ENCODE data around the gene DIP2C.

DNA sequence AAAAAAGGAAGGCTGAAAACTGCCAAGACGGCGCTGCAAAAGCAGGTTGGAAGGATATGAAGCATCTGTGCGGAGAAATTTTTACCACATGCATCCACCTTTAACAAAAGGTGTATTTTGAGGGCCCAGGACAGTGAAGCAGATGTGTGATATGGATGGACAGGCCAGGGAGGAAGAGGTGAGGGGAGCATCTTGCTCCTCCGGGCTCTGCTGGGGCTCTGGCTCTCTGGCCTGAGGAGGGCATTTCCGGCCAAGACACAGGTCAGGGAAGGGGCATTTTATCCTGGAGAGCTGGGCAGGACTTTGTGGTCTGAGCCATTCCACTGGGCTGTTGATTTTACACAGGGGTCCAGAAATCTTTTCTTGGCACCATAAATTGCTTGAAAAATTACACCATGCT lies 379.1 kb downstream of the DIP2C start:
- TF ChIP-seq, protein P1, sequence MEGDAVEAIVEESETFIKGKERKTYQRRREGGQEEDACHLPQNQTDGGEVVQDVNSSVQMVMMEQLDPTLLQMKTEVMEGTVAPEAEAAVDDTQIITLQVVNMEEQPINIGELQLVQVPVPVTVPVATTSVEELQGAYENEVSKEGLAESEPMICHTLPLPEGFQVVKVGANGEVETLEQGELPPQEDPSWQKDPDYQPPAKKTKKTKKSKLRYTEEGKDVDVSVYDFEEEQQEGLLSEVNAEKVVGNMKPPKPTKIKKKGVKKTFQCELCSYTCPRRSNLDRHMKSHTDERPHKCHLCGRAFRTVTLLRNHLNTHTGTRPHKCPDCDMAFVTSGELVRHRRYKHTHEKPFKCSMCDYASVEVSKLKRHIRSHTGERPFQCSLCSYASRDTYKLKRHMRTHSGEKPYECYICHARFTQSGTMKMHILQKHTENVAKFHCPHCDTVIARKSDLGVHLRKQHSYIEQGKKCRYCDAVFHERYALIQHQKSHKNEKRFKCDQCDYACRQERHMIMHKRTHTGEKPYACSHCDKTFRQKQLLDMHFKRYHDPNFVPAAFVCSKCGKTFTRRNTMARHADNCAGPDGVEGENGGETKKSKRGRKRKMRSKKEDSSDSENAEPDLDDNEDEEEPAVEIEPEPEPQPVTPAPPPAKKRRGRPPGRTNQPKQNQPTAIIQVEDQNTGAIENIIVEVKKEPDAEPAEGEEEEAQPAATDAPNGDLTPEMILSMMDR (IDR thresholded peaks at IDR 0.05): no peak
- no peak for TF ChIP-seq EZH2 (IDR thresholded peaks at IDR 0.05)
- TF ChIP-seq EZH2phosphoT487 (IDR thresholded peaks at IDR 0.05): no peak

All from neural progenitor cell (in vitro differentiated cells).